SK-N-SH treated with all-trans-retinoic acid at 6 μM for 48 hours (cell line): ENCODE data around the gene ZNF534.

Experiments
- ATAC-seq: fragments of 200-7000 bp; cut with Tn5 transposase; 3 replicates; pipeline ENCODE4 v1.9.1; 2020; ENCODE audit warnings: mild to moderate bottlenecking, moderate library complexity
- ARNTL ChIP-seq: fragments of 450-650 bp; formaldehyde crosslinking; IDR thresholded peaks from 2 replicates; pipeline ENCODE4 v1.5.0; 2020; ENCODE audit warnings: low read depth, mild to moderate bottlenecking, moderate library complexity, borderline replicate concordance
- BACH2 ChIP-seq: fragments of 250-450 bp; sonication (Bioruptor Pico); IDR thresholded peaks from 2 replicates; pipeline ENCODE4 v1.9.0; 2021; ENCODE audit warnings: mild to moderate bottlenecking, borderline replicate concordance
- CSDC2 ChIP-seq: fragments of 250-450 bp; sonication (Bioruptor Pico); IDR thresholded peaks from 2 replicates; pipeline ENCODE4 v1.5.0; 2020; ENCODE audit warnings: mild to moderate bottlenecking, moderate library complexity
- CSRNP3 ChIP-seq: fragments of 250-450 bp; sonication (Bioruptor Pico); IDR thresholded peaks from 2 replicates; pipeline ENCODE4 v1.5.1; 2021; ENCODE audit warnings: mild to moderate bottlenecking, moderate library complexity
- GLIS3 ChIP-seq: fragments of 250-450 bp; sonication (Bioruptor Pico); IDR thresholded peaks from 2 replicates; pipeline ENCODE4 v1.5.0; 2020; ENCODE audit warnings: mild to moderate bottlenecking, moderate library complexity
- ISL1 ChIP-seq: fragments of 250-450 bp; sonication (Bioruptor Pico); IDR thresholded peaks from 2 replicates; pipeline ENCODE4 v2.1.2; 2022; ENCODE audit warnings: mild to moderate bottlenecking, moderate library complexity
- OSR1 ChIP-seq: fragments of 250-450 bp; sonication (Bioruptor Pico); IDR thresholded peaks from 2 replicates; pipeline ENCODE4 v1.8.0; 2022; ENCODE audit warnings: moderate library complexity, mild to moderate bottlenecking, inconsistent platforms
- POU6F1 ChIP-seq: fragments of 250-450 bp; sonication (Bioruptor Pico); IDR thresholded peaks from 2 replicates; pipeline ENCODE4 v1.8.0; 2021; ENCODE audit warnings: low read depth, mild to moderate bottlenecking, moderate library complexity, borderline replicate concordance
- PPARA ChIP-seq: fragments of 250-450 bp; sonication (Bioruptor Pico); IDR thresholded peaks from 2 replicates; pipeline ENCODE4 v1.5.0; 2020; ENCODE audit warnings: mild to moderate bottlenecking, borderline replicate concordance
- RARB ChIP-seq: fragments of 250-450 bp; sonication (Bioruptor Pico); IDR thresholded peaks from 2 replicates; pipeline ENCODE4 v1.8.0; 2021; ENCODE audit warnings: mild to moderate bottlenecking, moderate library complexity
- SNAI2 ChIP-seq: fragments of 250-450 bp; sonication (Bioruptor Pico); IDR thresholded peaks from 2 replicates; pipeline ENCODE4 v1.5.0; 2020; ENCODE audit warnings: mild to moderate bottlenecking, moderate library complexity
- TCF4 ChIP-seq: fragments of 250-450 bp; sonication (Bioruptor Pico); IDR thresholded peaks from 2 replicates; pipeline ENCODE4 v1.8.0; 2021; ENCODE audit warnings: mild to moderate bottlenecking, moderate library complexity, borderline replicate concordance
- TOX ChIP-seq: fragments of 250-450 bp; sonication (Bioruptor Pico); IDR thresholded peaks from 2 replicates; pipeline ENCODE4 v1.8.0; 2021; ENCODE audit warnings: mild to moderate bottlenecking, moderate library complexity, borderline replicate concordance
- ZC3H10 ChIP-seq: fragments of 250-450 bp; sonication (Bioruptor Pico); IDR thresholded peaks from 2 replicates; pipeline ENCODE4 v1.5.1; 2021; ENCODE audit warnings: mild to moderate bottlenecking, moderate library complexity
- ZFP3 ChIP-seq: fragments of 250-450 bp; sonication (Bioruptor Pico); IDR thresholded peaks from 2 replicates; pipeline ENCODE4 v1.5.0; 2020; ENCODE audit warnings: mild to moderate bottlenecking, moderate library complexity
- ZFP30 ChIP-seq: fragments of 450-650 bp; formaldehyde crosslinking; IDR thresholded peaks from 2 replicates; pipeline ENCODE4 v1.5.0; 2022; ENCODE audit warnings: mild to moderate bottlenecking, moderate library complexity
- ZNF565 ChIP-seq: fragments of 450-650 bp; formaldehyde crosslinking; conservative IDR thresholded peaks from 2 replicates; pipeline ENCODE4 v1.5.0; 2020; ENCODE audit warnings: low read depth, mild to moderate bottlenecking, moderate library complexity
- ZNF70 ChIP-seq: fragments of 450-650 bp; formaldehyde crosslinking; IDR thresholded peaks from 2 replicates; pipeline ENCODE4 v1.5.0; 2020; ENCODE audit warnings: mild to moderate bottlenecking, moderate library complexity
- ZNF8 ChIP-seq: fragments of 450-650 bp; formaldehyde crosslinking; IDR thresholded peaks from 2 replicates; pipeline ENCODE4 v1.5.0; 2020; ENCODE audit warnings: mild to moderate bottlenecking, moderate library complexity
- TF ChIP-seq, protein P1 (sequence below): fragments of 250-450 bp; sonication (Bioruptor Pico); IDR thresholded peaks from 2 replicates; pipeline ENCODE4 v1.5.1; 2020; ENCODE audit warnings: low read depth, mild to moderate bottlenecking, moderate library complexity
- TF ChIP-seq, protein P2 (sequence below): fragments of 250-450 bp; sonication (Bioruptor Pico); IDR thresholded peaks from 2 replicates; pipeline ENCODE4 v1.5.0; 2020; ENCODE audit warnings: mild to moderate bottlenecking, moderate library complexity

Gene ZNF534

DNA sequence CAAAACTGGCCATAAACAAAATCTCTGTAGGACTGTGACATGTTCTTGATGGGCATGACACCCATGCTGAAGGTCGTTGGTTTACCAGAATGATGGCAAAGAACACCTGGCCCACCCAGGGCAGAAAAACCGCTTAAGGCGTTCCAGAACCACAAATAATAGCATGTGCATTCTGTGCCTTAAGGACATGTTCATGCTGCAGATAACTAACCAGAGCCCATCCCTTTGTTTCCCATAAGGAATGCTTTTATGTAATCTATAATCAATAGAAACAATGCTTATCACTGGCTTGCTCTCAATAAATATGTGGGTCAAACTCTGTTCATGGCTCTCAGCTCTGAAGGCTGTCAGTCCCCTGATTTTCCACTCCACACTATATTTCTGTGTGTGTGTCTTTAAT lies 13.2 kb downstream of the ZNF534 start:
- no peak for ATAC-seq
- TF ChIP-seq BACH2 (no peak), ZNF8 (CRISPR knock-in tag) (no peak), TCF4 (no peak), ARNTL (CRISPR knock-in tag) (no peak), ZC3H10 (CRISPR knock-in tag) (no peak), ZFP30 (CRISPR knock-in tag) (no peak), CSDC2 (CRISPR knock-in tag) (no peak), ZNF70 (no peak), TOX (CRISPR knock-in tag) (no peak), ZFP3 (no peak), OSR1 (CRISPR knock-in tag) (no peak), SNAI2 (no peak), ZNF565 (CRISPR knock-in tag) (no peak), GLIS3 (CRISPR knock-in tag) (no peak), CSRNP3 (CRISPR knock-in tag) (no peak), ISL1 (no peak), POU6F1 (CRISPR knock-in tag) (no peak)
- TF ChIP-seq, protein P1, sequence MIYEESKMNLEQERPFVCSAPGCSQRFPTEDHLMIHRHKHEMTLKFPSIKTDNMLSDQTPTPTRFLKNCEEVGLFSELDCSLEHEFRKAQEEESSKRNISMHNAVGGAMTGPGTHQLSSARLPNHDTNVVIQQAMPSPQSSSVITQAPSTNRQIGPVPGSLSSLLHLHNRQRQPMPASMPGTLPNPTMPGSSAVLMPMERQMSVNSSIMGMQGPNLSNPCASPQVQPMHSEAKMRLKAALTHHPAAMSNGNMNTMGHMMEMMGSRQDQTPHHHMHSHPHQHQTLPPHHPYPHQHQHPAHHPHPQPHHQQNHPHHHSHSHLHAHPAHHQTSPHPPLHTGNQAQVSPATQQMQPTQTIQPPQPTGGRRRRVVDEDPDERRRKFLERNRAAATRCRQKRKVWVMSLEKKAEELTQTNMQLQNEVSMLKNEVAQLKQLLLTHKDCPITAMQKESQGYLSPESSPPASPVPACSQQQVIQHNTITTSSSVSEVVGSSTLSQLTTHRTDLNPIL: no peak
- TF ChIP-seq, all 23 proteins: peak for 0

GRCh38 chr19:52444506-52444905 lies 15.6 kb downstream of the ZNF534 start:
- no peak for ATAC-seq
- no peak for TF ChIP-seq ZNF8 (CRISPR knock-in tag)
- no peak for TF ChIP-seq ZFP30 (CRISPR knock-in tag)
- TF ChIP-seq CSRNP3 (CRISPR knock-in tag): no peak
- TF ChIP-seq BACH2: no peak
- no peak for TF ChIP-seq CSDC2 (CRISPR knock-in tag)
- no peak for TF ChIP-seq ARNTL (CRISPR knock-in tag)
- no peak for TF ChIP-seq OSR1 (CRISPR knock-in tag)
- TF ChIP-seq ZC3H10 (CRISPR knock-in tag): no peak
- TF ChIP-seq ZFP3: no peak
- no peak for TF ChIP-seq TOX (CRISPR knock-in tag)
- no peak for TF ChIP-seq SNAI2
- TF ChIP-seq TCF4: no peak
- TF ChIP-seq GLIS3 (CRISPR knock-in tag): no peak
- TF ChIP-seq, protein P2, sequence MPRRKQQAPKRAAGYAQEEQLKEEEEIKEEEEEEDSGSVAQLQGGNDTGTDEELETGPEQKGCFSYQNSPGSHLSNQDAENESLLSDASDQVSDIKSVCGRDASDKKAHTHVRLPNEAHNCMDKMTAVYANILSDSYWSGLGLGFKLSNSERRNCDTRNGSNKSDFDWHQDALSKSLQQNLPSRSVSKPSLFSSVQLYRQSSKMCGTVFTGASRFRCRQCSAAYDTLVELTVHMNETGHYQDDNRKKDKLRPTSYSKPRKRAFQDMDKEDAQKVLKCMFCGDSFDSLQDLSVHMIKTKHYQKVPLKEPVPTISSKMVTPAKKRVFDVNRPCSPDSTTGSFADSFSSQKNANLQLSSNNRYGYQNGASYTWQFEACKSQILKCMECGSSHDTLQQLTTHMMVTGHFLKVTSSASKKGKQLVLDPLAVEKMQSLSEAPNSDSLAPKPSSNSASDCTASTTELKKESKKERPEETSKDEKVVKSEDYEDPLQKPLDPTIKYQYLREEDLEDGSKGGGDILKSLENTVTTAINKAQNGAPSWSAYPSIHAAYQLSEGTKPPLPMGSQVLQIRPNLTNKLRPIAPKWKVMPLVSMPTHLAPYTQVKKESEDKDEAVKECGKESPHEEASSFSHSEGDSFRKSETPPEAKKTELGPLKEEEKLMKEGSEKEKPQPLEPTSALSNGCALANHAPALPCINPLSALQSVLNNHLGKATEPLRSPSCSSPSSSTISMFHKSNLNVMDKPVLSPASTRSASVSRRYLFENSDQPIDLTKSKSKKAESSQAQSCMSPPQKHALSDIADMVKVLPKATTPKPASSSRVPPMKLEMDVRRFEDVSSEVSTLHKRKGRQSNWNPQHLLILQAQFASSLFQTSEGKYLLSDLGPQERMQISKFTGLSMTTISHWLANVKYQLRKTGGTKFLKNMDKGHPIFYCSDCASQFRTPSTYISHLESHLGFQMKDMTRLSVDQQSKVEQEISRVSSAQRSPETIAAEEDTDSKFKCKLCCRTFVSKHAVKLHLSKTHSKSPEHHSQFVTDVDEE (CRISPR knock-in tag): no peak
- no peak for TF ChIP-seq ZNF565 (CRISPR knock-in tag)
- no peak for TF ChIP-seq PPARA (CRISPR knock-in tag)
- no peak for TF ChIP-seq ISL1
- TF ChIP-seq, protein P1: no peak
- TF ChIP-seq POU6F1 (CRISPR knock-in tag): no peak
- no peak for TF ChIP-seq RARB (CRISPR knock-in tag)
